SU-DHL-6 (cell line): ENCODE data around the gene ADAMTS19.

Experiments used
- CTCF ChIP-seq: fragments of 200-600 bp; sonication (generic); IDR thresholded peaks from one replicate; pipeline ENCODE4 v1.5.1; 2017; ENCODE audit warnings: antibody characterized with exemption, mild to moderate bottlenecking, low read length, moderate library complexity; ENCODE audit not compliant: insufficient read depth, poor library complexity, severe bottlenecking
- EZH2phosphoT487 ChIP-seq: fragments of 200-600 bp; sonication (generic), shearing (Covaris generic); conservative IDR thresholded peaks from 2 replicates; pipeline ENCODE4 v1.6.1; 2018; ENCODE audit warnings: mild to moderate bottlenecking, antibody characterized with exemption, low read length, moderate library complexity, mixed read lengths

GRCh38 chr5:129460672-129460935, 506 bp downstream of the ADAMTS19 start:
- TF ChIP-seq EZH2phosphoT487 (no peak), CTCF (no peak)
